K562 treated with DMSO at 1 percent for 48 hours (cell line): ENCODE measurements around the gene CKMT1B. TPM values are rescaled to one million over a fixed set of nuclear protein-coding genes. Genes with fewer than 3 reads are reported as not detected.

ENCODE experiments used
- total RNA-seq: library from RNA; unstranded; fragments of 300-600 nt; gene quantifications from 2 replicates; pipeline ENCODE4 v1.2.3, GENCODE V29; 2022; ENCODE audit warnings: low replicate concordance; ENCODE audit errors: extremely low read depth

Gene CKMT1B
- total RNA-seq = not detected in 2 replicates

DNA sequence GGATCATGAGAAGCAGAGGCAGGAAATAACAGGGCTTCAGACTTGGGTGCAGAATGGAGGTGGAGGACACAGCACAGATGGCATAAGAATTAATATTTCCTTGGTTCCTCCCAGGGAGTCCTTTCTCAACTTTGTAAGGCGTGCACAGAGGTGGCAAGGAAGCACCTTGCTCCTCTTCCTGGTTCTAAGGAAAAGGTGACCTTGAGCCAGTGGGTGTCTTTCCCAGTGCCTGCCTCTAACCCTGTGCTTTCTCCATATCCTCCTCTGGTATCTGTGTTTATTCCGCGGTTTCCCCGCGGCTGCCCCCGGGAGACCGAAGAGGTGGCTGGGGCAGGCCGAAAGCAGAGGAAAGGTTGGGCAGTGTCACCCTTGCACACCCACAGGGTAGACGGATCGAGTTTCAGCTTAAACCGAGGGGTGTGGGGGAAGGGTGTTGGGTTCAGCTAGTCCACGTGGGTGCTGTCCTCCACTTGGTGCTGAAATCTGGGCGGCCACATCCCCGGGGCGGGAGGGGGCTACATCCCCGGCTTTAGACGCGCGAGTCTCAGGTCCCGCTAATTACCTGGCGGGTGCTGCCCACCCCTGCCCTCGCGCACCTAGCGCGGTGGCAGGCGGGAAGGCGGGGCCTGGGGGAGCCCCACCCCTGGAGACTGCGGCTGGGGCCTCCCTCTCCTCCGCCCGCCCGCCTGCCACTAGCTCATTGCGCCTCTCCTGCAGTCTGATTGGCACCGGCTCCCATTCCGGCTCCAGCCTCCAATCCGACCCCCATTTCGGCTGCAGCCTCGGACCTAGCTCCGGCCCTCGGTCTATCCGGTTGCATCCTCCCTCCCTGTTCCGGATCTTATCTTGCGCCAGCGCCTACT is at the start of gene CKMT1B:
Gene CKMT1B, plus strand, starts transcription at position 700 of the 863 bp plus-strand sequence. CDS start 192 bp downstream, outside the sequence.

GRCh38 chr15:43589778-43590466 is 3.9 kb upstream of the CKMT1B start, which contains the start of gene PPIP5K1:
Gene PPIP5K1 (minus strand): TSS chr15:43590208. CDS start chr15:43584504, 5,704 bp downstream.

DNA sequence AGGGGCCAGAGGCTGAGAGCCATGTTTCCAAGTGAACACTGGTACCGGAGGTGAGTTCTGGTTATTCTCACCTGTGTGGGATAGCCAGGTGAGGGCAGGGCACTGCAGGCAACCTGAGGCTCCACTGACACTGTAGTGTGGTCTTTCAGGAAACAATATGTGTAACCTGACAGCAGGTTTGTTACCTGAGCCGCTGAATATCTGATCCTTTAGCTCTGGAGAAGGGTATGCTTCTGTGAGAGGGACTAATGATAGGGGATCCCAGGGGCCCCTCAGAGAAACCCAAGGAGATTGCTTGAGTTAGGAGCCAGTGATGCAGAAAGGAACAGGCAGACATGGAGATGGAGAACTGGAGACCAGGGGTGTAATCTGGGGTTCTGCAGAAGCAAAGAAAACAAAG is 24.9 kb downstream of the CKMT1B start, which contains the start of gene STRC:
Gene STRC, minus strand, starts transcription at position 101 of the 400 bp plus-strand sequence. Its CDS starts 78 bp downstream, at position 23.

Other genes with a start within 250 kb of the CKMT1B start
- not detected in 2 replicates for gene ZSCAN29, start 223.0 kb upstream of the CKMT1B start, total RNA-seq
- not detected in 2 replicates for gene TUBGCP4, start 222.9 kb upstream of the CKMT1B start, total RNA-seq
- gene TP53BP1, start 100.9 kb upstream of the CKMT1B start, total RNA-seq = not detected in 2 replicates
- gene MAP1A, start 76.4 kb upstream of the CKMT1B start, total RNA-seq = 83.2 TPM in 1 of 2 replicates, not detected in the other
- not detected in 2 replicates for gene PPIP5K1, start 3.8 kb upstream of the CKMT1B start, total RNA-seq
- gene STRC, start 24.8 kb downstream of the CKMT1B start, total RNA-seq = not detected in 2 replicates
- gene CATSPER2, start 54.8 kb downstream of the CKMT1B start, total RNA-seq = not detected in 2 replicates
- gene CKMT1A, start 99.8 kb downstream of the CKMT1B start, total RNA-seq = not detected in 2 replicates
- not detected in 2 replicates for gene PDIA3, start 152.4 kb downstream of the CKMT1B start, total RNA-seq
- not detected in 2 replicates for gene ELL3, start 182.9 kb downstream of the CKMT1B start, total RNA-seq
- gene SERF2, start 198.3 kb downstream of the CKMT1B start, total RNA-seq = 1,029 TPM in 1 of 2 replicates, not detected in the other
- not detected in 2 replicates for gene SERINC4, start 206.2 kb downstream of the CKMT1B start, total RNA-seq
- gene HYPK, start 206.6 kb downstream of the CKMT1B start, total RNA-seq = not detected in 2 replicates
- gene MFAP1, start 230.7 kb downstream of the CKMT1B start, total RNA-seq = 183 TPM in 1 of 2 replicates, not detected in the other
- not detected in 2 replicates for gene WDR76, start 233.0 kb downstream of the CKMT1B start, total RNA-seq